ENCODE results near the gene TAF1A. TPM values are rescaled to one million over a fixed set of nuclear protein-coding genes. Genes with fewer than 3 reads are reported as not detected.

Gene TAF1A
- total RNA-seq, 1 experiment from 2014 or later: 12.9 TPM

DNA sequence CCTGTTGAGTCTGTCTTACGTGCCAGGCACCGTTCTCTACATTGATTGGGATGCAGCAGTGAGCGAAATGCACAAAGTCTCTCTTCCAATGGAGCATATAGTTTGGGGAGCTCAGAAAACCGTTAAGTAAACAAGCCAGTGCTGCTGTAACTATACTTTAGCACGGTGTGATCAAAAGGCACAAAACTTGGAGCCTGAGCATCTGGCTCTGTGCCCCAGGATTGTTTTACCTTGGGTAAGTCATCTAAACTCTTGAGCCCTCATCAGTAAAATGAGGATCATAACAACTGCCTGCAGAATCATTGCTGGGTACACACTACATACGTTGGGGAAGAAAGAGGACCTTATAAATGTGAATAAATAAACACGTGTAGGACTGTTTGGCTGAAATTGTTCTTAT lies 43.6 kb downstream of the TAF1A start (continued):
- TF ChIP-seq, protein P1, sequence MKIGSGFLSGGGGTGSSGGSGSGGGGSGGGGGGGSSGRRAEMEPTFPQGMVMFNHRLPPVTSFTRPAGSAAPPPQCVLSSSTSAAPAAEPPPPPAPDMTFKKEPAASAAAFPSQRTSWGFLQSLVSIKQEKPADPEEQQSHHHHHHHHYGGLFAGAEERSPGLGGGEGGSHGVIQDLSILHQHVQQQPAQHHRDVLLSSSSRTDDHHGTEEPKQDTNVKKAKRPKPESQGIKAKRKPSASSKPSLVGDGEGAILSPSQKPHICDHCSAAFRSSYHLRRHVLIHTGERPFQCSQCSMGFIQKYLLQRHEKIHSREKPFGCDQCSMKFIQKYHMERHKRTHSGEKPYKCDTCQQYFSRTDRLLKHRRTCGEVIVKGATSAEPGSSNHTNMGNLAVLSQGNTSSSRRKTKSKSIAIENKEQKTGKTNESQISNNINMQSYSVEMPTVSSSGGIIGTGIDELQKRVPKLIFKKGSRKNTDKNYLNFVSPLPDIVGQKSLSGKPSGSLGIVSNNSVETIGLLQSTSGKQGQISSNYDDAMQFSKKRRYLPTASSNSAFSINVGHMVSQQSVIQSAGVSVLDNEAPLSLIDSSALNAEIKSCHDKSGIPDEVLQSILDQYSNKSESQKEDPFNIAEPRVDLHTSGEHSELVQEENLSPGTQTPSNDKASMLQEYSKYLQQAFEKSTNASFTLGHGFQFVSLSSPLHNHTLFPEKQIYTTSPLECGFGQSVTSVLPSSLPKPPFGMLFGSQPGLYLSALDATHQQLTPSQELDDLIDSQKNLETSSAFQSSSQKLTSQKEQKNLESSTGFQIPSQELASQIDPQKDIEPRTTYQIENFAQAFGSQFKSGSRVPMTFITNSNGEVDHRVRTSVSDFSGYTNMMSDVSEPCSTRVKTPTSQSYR (CRISPR knock-in tag; IDR thresholded peaks at IDR 0.05): no peak
- TF ChIP-seq, protein P2, sequence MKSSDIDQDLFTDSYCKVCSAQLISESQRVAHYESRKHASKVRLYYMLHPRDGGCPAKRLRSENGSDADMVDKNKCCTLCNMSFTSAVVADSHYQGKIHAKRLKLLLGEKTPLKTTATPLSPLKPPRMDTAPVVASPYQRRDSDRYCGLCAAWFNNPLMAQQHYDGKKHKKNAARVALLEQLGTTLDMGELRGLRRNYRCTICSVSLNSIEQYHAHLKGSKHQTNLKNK (CRISPR knock-in tag; IDR thresholded peaks at IDR 0.05): no peak
- TF ChIP-seq, protein P3, sequence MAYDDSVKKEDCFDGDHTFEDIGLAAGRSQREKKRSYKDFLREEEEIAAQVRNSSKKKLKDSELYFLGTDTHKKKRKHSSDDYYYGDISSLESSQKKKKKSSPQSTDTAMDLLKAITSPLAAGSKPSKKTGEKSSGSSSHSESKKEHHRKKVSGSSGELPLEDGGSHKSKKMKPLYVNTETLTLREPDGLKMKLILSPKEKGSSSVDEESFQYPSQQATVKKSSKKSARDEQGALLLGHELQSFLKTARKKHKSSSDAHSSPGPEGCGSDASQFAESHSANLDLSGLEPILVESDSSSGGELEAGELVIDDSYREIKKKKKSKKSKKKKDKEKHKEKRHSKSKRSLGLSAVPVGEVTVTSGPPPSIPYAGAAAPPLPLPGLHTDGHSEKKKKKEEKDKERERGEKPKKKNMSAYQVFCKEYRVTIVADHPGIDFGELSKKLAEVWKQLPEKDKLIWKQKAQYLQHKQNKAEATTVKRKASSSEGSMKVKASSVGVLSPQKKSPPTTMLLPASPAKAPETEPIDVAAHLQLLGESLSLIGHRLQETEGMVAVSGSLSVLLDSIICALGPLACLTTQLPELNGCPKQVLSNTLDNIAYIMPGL (CRISPR knock-in tag; IDR thresholded peaks at IDR 0.05): no peak
- TF ChIP-seq NR3C1 (CRISPR knock-in tag; conservative IDR thresholded peaks at IDR 0.05; ENCODE audit: low read depth): no peak
- no peak for TF ChIP-seq JAZF1 (CRISPR knock-in tag; IDR thresholded peaks at IDR 0.05)
- TF ChIP-seq, protein P4, sequence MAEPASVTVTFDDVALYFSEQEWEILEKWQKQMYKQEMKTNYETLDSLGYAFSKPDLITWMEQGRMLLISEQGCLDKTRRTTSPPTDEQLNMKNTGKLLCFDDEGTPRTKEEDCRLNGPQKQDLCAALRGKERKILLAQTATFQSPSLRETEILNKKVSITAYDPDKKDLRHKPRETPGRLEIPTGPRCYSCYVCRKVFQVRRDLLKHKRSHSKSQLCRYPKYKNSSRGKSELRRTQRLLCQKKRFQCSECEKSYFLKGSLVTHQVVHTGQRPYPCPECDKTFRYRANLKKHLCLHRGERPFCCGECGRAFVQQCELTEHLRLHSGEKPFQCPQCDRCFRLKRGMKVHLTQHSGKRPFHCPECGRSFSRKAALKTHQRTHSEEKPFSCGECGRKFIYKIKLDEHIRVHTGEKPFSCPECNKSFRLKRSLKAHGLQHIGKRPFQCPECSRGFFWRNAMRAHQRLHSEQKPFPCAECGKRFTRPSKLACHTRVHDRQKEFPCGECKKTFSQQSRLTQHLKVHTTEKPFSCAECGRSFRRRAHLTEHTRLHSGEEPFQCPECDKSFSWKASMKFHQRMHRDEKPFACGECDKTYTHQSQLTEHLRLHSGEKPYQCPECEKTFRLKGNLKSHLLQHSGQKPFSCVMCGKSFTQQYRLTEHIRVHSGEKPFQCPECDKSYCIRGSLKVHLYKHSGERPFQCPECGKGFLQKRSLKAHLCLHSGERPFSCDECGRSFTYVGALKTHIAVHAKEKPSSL (CRISPR knock-in tag; conservative IDR thresholded peaks at IDR 0.05): no peak
- TF ChIP-seq, protein P5, sequence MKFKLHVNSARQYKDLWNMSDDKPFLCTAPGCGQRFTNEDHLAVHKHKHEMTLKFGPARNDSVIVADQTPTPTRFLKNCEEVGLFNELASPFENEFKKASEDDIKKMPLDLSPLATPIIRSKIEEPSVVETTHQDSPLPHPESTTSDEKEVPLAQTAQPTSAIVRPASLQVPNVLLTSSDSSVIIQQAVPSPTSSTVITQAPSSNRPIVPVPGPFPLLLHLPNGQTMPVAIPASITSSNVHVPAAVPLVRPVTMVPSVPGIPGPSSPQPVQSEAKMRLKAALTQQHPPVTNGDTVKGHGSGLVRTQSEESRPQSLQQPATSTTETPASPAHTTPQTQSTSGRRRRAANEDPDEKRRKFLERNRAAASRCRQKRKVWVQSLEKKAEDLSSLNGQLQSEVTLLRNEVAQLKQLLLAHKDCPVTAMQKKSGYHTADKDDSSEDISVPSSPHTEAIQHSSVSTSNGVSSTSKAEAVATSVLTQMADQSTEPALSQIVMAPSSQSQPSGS (CRISPR knock-in tag; IDR thresholded peaks at IDR 0.05; ENCODE audit: borderline replicate concordance, low read depth): no peak
- no peak for TF ChIP-seq MXD4 (CRISPR knock-in tag; IDR thresholded peaks at IDR 0.05; ENCODE audit: borderline replicate concordance)

DNA sequence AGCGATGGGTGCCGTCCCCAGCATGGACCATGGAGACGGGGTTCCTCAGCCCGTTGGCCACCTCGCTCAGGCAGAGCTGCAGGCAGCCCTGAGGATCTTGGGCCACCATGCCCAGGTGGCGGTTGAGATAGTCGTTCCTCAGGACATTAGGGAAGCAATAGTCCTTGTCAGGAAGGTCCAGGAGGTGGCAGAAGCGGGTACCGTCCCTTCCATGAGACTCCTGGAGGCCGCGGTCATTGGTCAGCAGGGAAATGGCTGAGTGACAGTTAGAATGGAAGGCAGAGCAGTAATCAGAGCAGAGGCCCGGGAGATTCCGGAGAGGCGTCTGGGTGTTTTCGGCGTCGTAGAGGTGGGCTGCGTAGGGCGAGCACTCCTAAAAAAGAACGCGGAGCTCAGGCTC lies 45.9 kb downstream of the TAF1A start:
- ChIA-PET POLR2A (interaction anchor here (0.7 kb wide), 1 partner anchor 406 kb away, joined by 3 read pairs; no protein-coding TSS in a partner anchor), CTCF (no interaction called here)
- Mint-ChIP-seq H3K27ac (no peak overlapping the region), H3K36me3 (no peaks in the 10 kb centered on the region), H3K4me3 (no peak overlapping the region), H3K27me3 (ENCODE audit: low read depth) (no peaks in the 10 kb centered on the region), H3K4me1 (0 out of 2 replicates have a peak, but pooled peaks cover 6% of the 10 kb centered on the region), H3K9me3 (no peaks in the 10 kb centered on the region)
- no peak for TF ChIP-seq ZBTB21 (CRISPR knock-in tag; IDR thresholded peaks at IDR 0.05; ENCODE audit: borderline replicate concordance)
- TF ChIP-seq, protein P6, sequence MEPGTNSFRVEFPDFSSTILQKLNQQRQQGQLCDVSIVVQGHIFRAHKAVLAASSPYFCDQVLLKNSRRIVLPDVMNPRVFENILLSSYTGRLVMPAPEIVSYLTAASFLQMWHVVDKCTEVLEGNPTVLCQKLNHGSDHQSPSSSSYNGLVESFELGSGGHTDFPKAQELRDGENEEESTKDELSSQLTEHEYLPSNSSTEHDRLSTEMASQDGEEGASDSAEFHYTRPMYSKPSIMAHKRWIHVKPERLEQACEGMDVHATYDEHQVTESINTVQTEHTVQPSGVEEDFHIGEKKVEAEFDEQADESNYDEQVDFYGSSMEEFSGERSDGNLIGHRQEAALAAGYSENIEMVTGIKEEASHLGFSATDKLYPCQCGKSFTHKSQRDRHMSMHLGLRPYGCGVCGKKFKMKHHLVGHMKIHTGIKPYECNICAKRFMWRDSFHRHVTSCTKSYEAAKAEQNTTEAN (CRISPR knock-in tag; IDR thresholded peaks at IDR 0.05): no peak
- no peak for TF ChIP-seq FOXP1 (CRISPR knock-in tag; IDR thresholded peaks at IDR 0.05; ENCODE audit: borderline replicate concordance)
- no peak for TF ChIP-seq ZNF416 (CRISPR knock-in tag; IDR thresholded peaks at IDR 0.05)
- TF ChIP-seq, protein P7, sequence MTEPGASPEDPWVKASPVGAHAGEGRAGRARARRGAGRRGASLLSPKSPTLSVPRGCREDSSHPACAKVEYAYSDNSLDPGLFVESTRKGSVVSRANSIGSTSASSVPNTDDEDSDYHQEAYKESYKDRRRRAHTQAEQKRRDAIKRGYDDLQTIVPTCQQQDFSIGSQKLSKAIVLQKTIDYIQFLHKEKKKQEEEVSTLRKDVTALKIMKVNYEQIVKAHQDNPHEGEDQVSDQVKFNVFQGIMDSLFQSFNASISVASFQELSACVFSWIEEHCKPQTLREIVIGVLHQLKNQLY (CRISPR knock-in tag; IDR thresholded peaks at IDR 0.05): no peak
- TF ChIP-seq ETV6 (CRISPR knock-in tag; IDR thresholded peaks at IDR 0.05): no peak
- TF ChIP-seq, protein P8, sequence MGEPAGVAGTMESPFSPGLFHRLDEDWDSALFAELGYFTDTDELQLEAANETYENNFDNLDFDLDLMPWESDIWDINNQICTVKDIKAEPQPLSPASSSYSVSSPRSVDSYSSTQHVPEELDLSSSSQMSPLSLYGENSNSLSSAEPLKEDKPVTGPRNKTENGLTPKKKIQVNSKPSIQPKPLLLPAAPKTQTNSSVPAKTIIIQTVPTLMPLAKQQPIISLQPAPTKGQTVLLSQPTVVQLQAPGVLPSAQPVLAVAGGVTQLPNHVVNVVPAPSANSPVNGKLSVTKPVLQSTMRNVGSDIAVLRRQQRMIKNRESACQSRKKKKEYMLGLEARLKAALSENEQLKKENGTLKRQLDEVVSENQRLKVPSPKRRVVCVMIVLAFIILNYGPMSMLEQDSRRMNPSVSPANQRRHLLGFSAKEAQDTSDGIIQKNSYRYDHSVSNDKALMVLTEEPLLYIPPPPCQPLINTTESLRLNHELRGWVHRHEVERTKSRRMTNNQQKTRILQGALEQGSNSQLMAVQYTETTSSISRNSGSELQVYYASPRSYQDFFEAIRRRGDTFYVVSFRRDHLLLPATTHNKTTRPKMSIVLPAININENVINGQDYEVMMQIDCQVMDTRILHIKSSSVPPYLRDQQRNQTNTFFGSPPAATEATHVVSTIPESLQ (CRISPR knock-in tag; IDR thresholded peaks at IDR 0.05): no peak
- TF ChIP-seq TP53 (CRISPR knock-in tag; IDR thresholded peaks at IDR 0.05): no peak
- TF ChIP-seq, protein P9, sequence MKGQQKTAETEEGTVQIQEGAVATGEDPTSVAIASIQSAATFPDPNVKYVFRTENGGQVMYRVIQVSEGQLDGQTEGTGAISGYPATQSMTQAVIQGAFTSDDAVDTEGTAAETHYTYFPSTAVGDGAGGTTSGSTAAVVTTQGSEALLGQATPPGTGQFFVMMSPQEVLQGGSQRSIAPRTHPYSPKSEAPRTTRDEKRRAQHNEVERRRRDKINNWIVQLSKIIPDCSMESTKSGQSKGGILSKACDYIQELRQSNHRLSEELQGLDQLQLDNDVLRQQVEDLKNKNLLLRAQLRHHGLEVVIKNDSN (CRISPR knock-in tag; IDR thresholded peaks at IDR 0.05): no peak
- no peak for TF ChIP-seq ZNF263 (CRISPR knock-in tag; IDR thresholded peaks at IDR 0.05; ENCODE audit: low read depth)
- TF ChIP-seq CREB1 (CRISPR knock-in tag; IDR thresholded peaks at IDR 0.05): no peak
- TF ChIP-seq FOXK1 (CRISPR knock-in tag; IDR thresholded peaks at IDR 0.05): no peak
- TF ChIP-seq NR2C2 (CRISPR knock-in tag; IDR thresholded peaks at IDR 0.05): no peak
- TF ChIP-seq ZNF423 (CRISPR knock-in tag; IDR thresholded peaks at IDR 0.05): no peak
- peak; percentile 44 for DNase-seq (ENCODE audit: low spot score)
- ATAC-seq: peak; percentile 75

All from WTC11 (cell line).